Left lung (tissue), 10 donors: ENCODE data around the gene RLN3. TPM values are rescaled to one million over a fixed set of nuclear protein-coding genes. Genes with fewer than 3 reads are reported as not detected.
"Not testable (repeated sequence)": the region's sequence is repeated elsewhere in the genome, so short reads cannot be mapped to it uniquely, and the experiment has no call there.

Source experiments
- ATAC-seq: fragments of 200-7000 bp; cut with Tn5 transposase; one replicate; pipeline ENCODE4 v1.9.1; 2020; ENCODE audit warnings: moderate library complexity
- DNase-seq, 4 donors: peaks; one replicate each; pipeline ENCODE4 v3.0.0-alpha.2; 2013 to 2020
- H3K27ac ChIP-seq, 2 donors: fragments of 200-600 bp; sonication (generic) in 1 of 2; one replicate each; pipeline versions ENCODE4 v1.5.0 to v1.8.0; 2020 to 2021
- H3K27me3 ChIP-seq, 2 donors: fragments of 200-600 bp; sonication (generic) in 1 of 2; one replicate each; pipeline versions ENCODE4 v1.5.0 to v1.8.0; 2020 to 2021
- H3K36me3 ChIP-seq, 2 donors: fragments of 200-600 bp; sonication (generic) in 1 of 2; one replicate each; pipeline versions ENCODE4 v1.5.0 to v1.8.0; 2020 to 2021
- H3K4me1 ChIP-seq, 2 donors: fragments of 200-600 bp; one replicate each; pipeline ENCODE4 v1.8.0; 2021
- H3K4me3 ChIP-seq, 2 donors: fragments of 200-600 bp; sonication (generic) in 1 of 2; one replicate each; pipeline versions ENCODE4 v1.5.0 to v1.8.0; 2020 to 2021; ENCODE audit warnings: mild to moderate bottlenecking in 1 of 2
- H3K9me3 ChIP-seq, 2 donors: fragments of 200-600 bp; sonication (generic) in 1 of 2; one replicate each; pipeline versions ENCODE4 v1.5.0 to v1.8.0; 2020 to 2021
- intact Hi-C, 2 donors: fragments of 100-400 bp; cut with DNase I; formaldehyde crosslinking; loops; one replicate each; pipeline versions ENCODE4 v1.11.2 to v1.14.2; 2022
- polyA plus RNA-seq, 6 donors: library from polyadenylated mRNA; unstranded; fragments of 120-200 nt; gene quantifications; one replicate each; pipeline ENCODE4 v1.2.1, GENCODE V29; 2013; ENCODE audit not compliant: insufficient read length in 6 of 6
- total RNA-seq, 2 donors: library from RNA; stranded (reverse); fragmentation: NEBNext Ultra II Directional; extraction: Animal tissue kit (Norgen Biotek cat#: 25700); gene quantifications; one replicate each; pipeline ENCODE4 v1.2.1, GENCODE V29; 2021
- TF ChIP-seq, protein P1 (sequence below), 2 donors: fragments of 200-600 bp; sonication (generic) in 1 of 2; IDR thresholded peaks; one replicate each; pipeline versions ENCODE4 v1.5.0 to v1.8.0; 2021; ENCODE audit warnings: antibody characterized with exemption in 2 of 2
- donor health status: DM: no; HTN: yes; CAD: no.
- donor health status: DM: no; HTN: no; CAD: no.

The RLN3 gene
- total and polyA plus RNA-seq, 8 donors = not detected

DNA sequence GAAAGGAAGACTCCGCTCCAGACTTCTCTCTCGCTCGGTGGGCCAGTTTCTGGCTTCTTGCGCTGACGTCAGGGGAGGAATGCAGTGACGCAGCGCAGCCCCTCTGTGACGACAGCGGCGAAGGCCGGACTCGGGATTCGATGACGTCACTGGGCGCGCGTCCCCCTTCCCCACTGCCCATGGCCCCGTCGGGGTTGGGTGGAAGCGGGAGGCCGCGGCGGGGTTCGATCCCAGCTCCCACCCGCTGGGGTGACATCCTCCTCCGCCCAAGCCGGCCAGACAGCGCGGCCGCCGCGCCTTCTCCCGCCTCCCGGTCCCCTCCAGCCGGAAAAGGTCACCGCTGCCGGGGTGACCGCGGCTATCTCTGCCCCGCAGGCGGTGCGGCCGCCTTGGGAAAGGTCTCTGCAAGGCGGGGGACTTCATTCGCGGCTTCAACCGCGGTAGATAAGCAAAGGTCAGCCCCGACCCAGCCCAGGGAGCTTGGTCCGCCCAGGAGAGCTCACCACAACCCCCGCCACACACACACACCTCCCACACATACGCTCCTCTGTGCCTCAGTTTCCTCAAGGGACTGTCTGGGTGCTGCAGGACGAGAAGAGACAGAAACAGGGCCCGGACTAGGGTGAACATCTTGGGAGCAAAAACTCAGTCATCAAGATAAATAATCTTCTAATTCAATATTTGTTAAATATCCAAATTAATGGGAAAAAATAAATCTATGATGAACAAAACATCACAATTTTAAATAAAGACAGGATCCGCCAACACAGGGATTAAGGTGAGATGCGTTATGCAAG, 21.0 kb upstream of the RLN3 start:
- intact Hi-C loops = no loop called here

DNA sequence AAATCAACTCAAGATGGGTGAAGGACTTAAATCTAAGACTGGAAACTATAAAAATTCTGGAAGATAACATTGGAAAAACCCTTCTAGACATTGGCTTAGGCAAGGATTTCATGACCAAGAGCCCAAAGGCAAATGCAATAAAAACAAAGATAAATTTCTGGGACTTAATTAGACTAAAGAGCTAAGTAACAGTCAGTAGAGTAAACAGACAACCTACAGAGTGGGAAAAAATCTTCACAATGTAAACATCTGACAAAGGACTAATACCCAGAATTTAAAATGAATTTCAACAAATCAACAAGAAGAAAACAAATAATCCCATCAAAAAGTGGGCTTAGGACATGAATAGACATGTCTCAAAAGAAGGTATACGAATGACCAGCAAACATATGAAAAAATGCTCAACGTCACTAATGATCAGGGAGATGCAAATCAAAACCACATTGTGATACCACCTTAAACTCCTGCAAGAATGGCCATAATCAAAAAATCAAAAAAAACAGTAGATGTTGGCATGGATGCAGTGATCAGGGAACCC, 15.5 kb upstream of the RLN3 start:
- Histone ChIP-seq H3K4me1 (peaks cover 0 to 1% of the 10 kb centered on the region in 2 donors), H3K4me3 (no peak overlapping the region), H3K27me3 (no peaks in the 10 kb centered on the region), H3K36me3 (no peaks in the 10 kb centered on the region), H3K9me3 (no peaks in the 10 kb centered on the region), H3K27ac (no peak overlapping the region)
- ATAC-seq (no peak), DNase-seq (no peak)
- intact Hi-C loops = no loop called here
- TF ChIP-seq, protein P1, sequence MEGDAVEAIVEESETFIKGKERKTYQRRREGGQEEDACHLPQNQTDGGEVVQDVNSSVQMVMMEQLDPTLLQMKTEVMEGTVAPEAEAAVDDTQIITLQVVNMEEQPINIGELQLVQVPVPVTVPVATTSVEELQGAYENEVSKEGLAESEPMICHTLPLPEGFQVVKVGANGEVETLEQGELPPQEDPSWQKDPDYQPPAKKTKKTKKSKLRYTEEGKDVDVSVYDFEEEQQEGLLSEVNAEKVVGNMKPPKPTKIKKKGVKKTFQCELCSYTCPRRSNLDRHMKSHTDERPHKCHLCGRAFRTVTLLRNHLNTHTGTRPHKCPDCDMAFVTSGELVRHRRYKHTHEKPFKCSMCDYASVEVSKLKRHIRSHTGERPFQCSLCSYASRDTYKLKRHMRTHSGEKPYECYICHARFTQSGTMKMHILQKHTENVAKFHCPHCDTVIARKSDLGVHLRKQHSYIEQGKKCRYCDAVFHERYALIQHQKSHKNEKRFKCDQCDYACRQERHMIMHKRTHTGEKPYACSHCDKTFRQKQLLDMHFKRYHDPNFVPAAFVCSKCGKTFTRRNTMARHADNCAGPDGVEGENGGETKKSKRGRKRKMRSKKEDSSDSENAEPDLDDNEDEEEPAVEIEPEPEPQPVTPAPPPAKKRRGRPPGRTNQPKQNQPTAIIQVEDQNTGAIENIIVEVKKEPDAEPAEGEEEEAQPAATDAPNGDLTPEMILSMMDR (IDR thresholded peaks at IDR 0.05) = no peak

More for the DNA sequence above, 21.0 kb upstream of the RLN3 start:
- DNase-seq = peak in 1 of 4 donors; percentile 94
- Histone ChIP-seq H3K4me3 (peak overlapping the region; percentile 59 to 66), H3K4me1 (peaks cover 26 to 40% of the 10 kb centered on the region in 2 donors), H3K36me3 (no peaks in the 10 kb centered on the region), H3K27ac (peak overlapping the region; percentile 99), H3K9me3 (no peaks in the 10 kb centered on the region), H3K27me3 (no peaks in the 10 kb centered on the region)
- TF ChIP-seq, protein P1 (IDR thresholded peaks at IDR 0.05) = no peak
- ATAC-seq = peak; percentile 43

DNA sequence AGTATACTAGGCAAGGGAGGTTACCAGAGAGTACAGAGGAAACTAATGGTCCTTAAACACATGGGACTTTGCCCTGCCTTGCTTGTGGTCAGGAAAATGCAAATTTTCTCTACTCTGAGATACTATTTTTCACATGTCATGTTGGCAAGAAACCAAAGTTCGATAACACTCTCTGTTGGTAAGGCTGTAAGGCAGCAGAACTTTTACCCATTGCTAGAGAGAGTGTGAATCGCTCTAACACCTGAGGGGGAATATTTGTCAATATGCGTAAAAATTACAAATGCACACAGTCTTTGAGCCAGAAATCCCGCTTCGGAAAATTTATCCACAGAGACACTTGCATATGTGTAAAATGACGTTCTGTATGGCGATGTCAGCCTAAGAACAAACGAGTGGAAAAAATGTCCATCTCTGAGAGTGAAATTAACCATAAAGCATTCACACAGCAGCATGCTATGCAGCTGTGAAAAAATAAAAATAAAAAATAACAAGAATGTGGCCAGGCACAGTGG, 12.4 kb upstream of the RLN3 start:
- TF ChIP-seq, protein P1 (IDR thresholded peaks at IDR 0.05) = no peak
- Histone ChIP-seq H3K9me3 (no peaks in the 10 kb centered on the region), H3K27me3 (no peaks in the 10 kb centered on the region), H3K4me1 (peaks cover 3 to 14% of the 10 kb centered on the region in 2 donors), H3K27ac (no peak overlapping the region), H3K36me3 (no peaks in the 10 kb centered on the region), H3K4me3 (no peak overlapping the region)
- intact Hi-C loops = no loop called here
- ATAC-seq (no peak), DNase-seq (no peak)

DNA sequence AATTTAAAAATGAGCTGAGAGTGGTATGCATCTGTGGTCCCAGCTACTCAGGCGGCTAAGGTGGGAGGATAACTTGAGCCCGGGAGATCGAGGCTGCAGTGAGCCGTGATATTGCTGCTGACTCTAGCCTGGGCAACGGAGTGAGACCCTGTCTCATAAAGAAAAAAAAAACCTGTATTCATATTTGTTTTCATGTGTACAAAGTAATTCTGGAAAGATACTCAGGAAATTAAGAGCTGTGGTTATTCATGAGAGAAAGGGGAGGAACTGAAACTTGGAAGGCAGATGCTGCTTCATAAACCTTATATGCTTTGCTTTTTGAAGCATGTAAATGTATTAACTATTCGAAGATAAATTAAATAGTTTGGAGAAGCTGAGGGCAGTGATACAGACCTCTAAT, 8.8 kb upstream of the RLN3 start:
- intact Hi-C loops = no loop called here
- H3K9me3 ChIP-seq = no peaks in the 10 kb centered on the region
- TF ChIP-seq, protein P1 (IDR thresholded peaks at IDR 0.05) = no peak

GRCh38 chr19:14019739-14020138, 8.2 kb upstream of the RLN3 start:
- H3K27me3 ChIP-seq, ATAC-seq, H3K9me3 ChIP-seq, intact Hi-C loops, H3K27ac ChIP-seq, H3K36me3 ChIP-seq, DNase-seq, H3K4me3 ChIP-seq: not testable (repeated sequence)
- peaks cover 11 to 36% of the 10 kb centered on the region in 2 donors for H3K4me1 ChIP-seq

More for the DNA sequence above, 8.8 kb upstream of the RLN3 start:
- Histone ChIP-seq H3K27me3 (no peaks in the 10 kb centered on the region), H3K4me3 (no peak overlapping the region), H3K4me1 (peaks cover 11 to 31% of the 10 kb centered on the region in 2 donors), H3K27ac (no peak overlapping the region), H3K36me3 (no peaks in the 10 kb centered on the region)
- DNase-seq (peak in 1 of 4 donors; percentile 17), ATAC-seq (no peak)
